Adipocyte (in vitro differentiated cells): ENCODE data around the gene WNT4.
"Not testable (repeated sequence)": the region's sequence is repeated elsewhere in the genome, so short reads cannot be mapped to it uniquely, and the experiment has no call there.

Source experiments
- DNase-seq: peaks from one replicate; pipeline ENCODE4 v3.0.0-alpha.2; 2015; ENCODE audit warnings: low read depth
- H3K27me3 ChIP-seq: replicated peaks from 2 replicates; pipeline ENCODE4 v1.7.0; 2013; ENCODE audit warnings: mild to moderate bottlenecking, low read length, moderate library complexity; ENCODE audit not compliant: control insufficient read depth, insufficient read depth
- H3K36me3 ChIP-seq: 2 replicates; pipeline ENCODE4 v1.7.0; 2013; ENCODE audit warnings: low read length, mild to moderate bottlenecking, moderate library complexity; ENCODE audit not compliant: control insufficient read depth, insufficient read depth, severe bottlenecking
- H3K4me1 ChIP-seq: 2 replicates; pipeline ENCODE4 v1.7.0; 2013; ENCODE audit warnings: mild to moderate bottlenecking, low read length, moderate library complexity; ENCODE audit not compliant: control insufficient read depth, insufficient read depth
- H3K4me3 ChIP-seq: 2 replicates; pipeline ENCODE4 v1.7.0; 2013; ENCODE audit warnings: mild to moderate bottlenecking, low read length, moderate library complexity
- H3K9ac ChIP-seq: 2 replicates; pipeline ENCODE4 v1.7.0; 2013; ENCODE audit warnings: mild to moderate bottlenecking, low read length, moderate library complexity
- H3K9me3 ChIP-seq: 2 replicates; pipeline ENCODE4 v1.7.0; 2013; ENCODE audit warnings: mild to moderate bottlenecking, low read length, moderate library complexity; ENCODE audit not compliant: control insufficient read depth

Gene WNT4

GRCh38 chr1:22102746-22103145, 40.2 kb downstream of the WNT4 start:
- H3K27me3 ChIP-seq = no peaks in the 10 kb centered on the region
- no peak overlapping the region for H3K4me3 ChIP-seq
- H3K36me3 ChIP-seq = peaks cover 62% of the 10 kb centered on the region
- H3K9ac ChIP-seq = no peak overlapping the region
- H3K9me3 ChIP-seq = no peaks in the 10 kb centered on the region
- no peak for DNase-seq
- H3K4me1 ChIP-seq = no peaks in the 10 kb centered on the region

- no peaks in the 10 kb centered on the region for H3K27me3 ChIP-seq
- H3K9me3 ChIP-seq = no peaks in the 10 kb centered on the region
- DNase-seq = no peak
- H3K36me3 ChIP-seq = peaks cover 69% of the 10 kb centered on the region
- H3K4me3 ChIP-seq = no peak overlapping the region
- no peak overlapping the region for H3K9ac ChIP-seq
- H3K4me1 ChIP-seq = no peaks in the 10 kb centered on the region
Measured at GRCh38 chr1:22101995-22102394, 40.9 kb downstream of the WNT4 start.

- Histone ChIP-seq H3K4me1 (no peaks in the 10 kb centered on the region), H3K27me3 (no peaks in the 10 kb centered on the region), H3K4me3 (no peak overlapping the region), H3K9ac (no peak overlapping the region), H3K36me3 (peaks cover 77% of the 10 kb centered on the region), H3K9me3 (no peaks in the 10 kb centered on the region)
- no peak for DNase-seq
Measured at GRCh38 chr1:22101199-22101598, 41.7 kb downstream of the WNT4 start.

- H3K36me3 ChIP-seq = peaks cover 76% of the 10 kb centered on the region
- H3K9me3 ChIP-seq = no peaks in the 10 kb centered on the region
- no peaks in the 10 kb centered on the region for H3K4me1 ChIP-seq
- H3K27me3 ChIP-seq = no peaks in the 10 kb centered on the region
- no peak overlapping the region for H3K4me3 ChIP-seq
- DNase-seq = no peak
- H3K9ac ChIP-seq = no peak overlapping the region
Measured at GRCh38 chr1:22100168-22100567, 42.7 kb downstream of the WNT4 start.

- DNase-seq = no peak
- no peaks in the 10 kb centered on the region for H3K4me1 ChIP-seq
- peaks cover 80% of the 10 kb centered on the region for H3K36me3 ChIP-seq
- H3K9me3 ChIP-seq = no peaks in the 10 kb centered on the region
- no peak overlapping the region for H3K4me3 ChIP-seq
- no peak overlapping the region for H3K9ac ChIP-seq
- no peaks in the 10 kb centered on the region for H3K27me3 ChIP-seq
Measured at GRCh38 chr1:22098752-22099151, 44.1 kb downstream of the WNT4 start.

GRCh38 chr1:22096463-22096862, 46.4 kb downstream of the WNT4 start:
- no peak for DNase-seq
- no peaks in the 10 kb centered on the region for H3K9me3 ChIP-seq
- no peak overlapping the region for H3K4me3 ChIP-seq
- no peak overlapping the region for H3K9ac ChIP-seq
- H3K4me1 ChIP-seq = no peaks in the 10 kb centered on the region
- H3K36me3 ChIP-seq = peaks cover 79% of the 10 kb centered on the region
- no peaks in the 10 kb centered on the region for H3K27me3 ChIP-seq

- Histone ChIP-seq H3K4me3 (no peak overlapping the region), H3K27me3 (no peaks in the 10 kb centered on the region), H3K9me3 (no peaks in the 10 kb centered on the region), H3K4me1 (peaks cover 2% of the 10 kb centered on the region), H3K36me3 (peaks cover 79% of the 10 kb centered on the region), H3K9ac (no peak overlapping the region)
- DNase-seq = no peak
Measured at GRCh38 chr1:22096036-22096435, 46.9 kb downstream of the WNT4 start.

GRCh38 chr1:22093513-22093912, 49.4 kb downstream of the WNT4 start:
- peaks cover 72% of the 10 kb centered on the region for H3K36me3 ChIP-seq
- no peak for DNase-seq
- H3K27me3 ChIP-seq = no peaks in the 10 kb centered on the region
- H3K4me3 ChIP-seq = no peak overlapping the region
- H3K4me1 ChIP-seq = peaks cover 25% of the 10 kb centered on the region
- H3K9ac ChIP-seq = no peak overlapping the region
- no peaks in the 10 kb centered on the region for H3K9me3 ChIP-seq

- H3K27me3 ChIP-seq, H3K4me3 ChIP-seq, H3K9me3 ChIP-seq, H3K9ac ChIP-seq: not testable (repeated sequence)
- H3K4me1 ChIP-seq = peaks cover 25% of the 10 kb centered on the region
- peak; percentile 28 for DNase-seq
- H3K36me3 ChIP-seq = peaks cover 72% of the 10 kb centered on the region
Measured at GRCh38 chr1:22092026-22092768, 50.7 kb downstream of the WNT4 start.

GRCh38 chr1:22090867-22091266, 52.0 kb downstream of the WNT4 start:
- Histone ChIP-seq H3K4me3 (no peak overlapping the region), H3K27me3 (no peaks in the 10 kb centered on the region), H3K9ac (no peak overlapping the region), H3K9me3 (no peaks in the 10 kb centered on the region), H3K36me3 (peaks cover 71% of the 10 kb centered on the region), H3K4me1 (peaks cover 25% of the 10 kb centered on the region)
- no peak for DNase-seq

- H3K4me1 ChIP-seq = peaks cover 25% of the 10 kb centered on the region
- peak overlapping the region; percentile 32 for H3K4me3 ChIP-seq
- peaks cover 64% of the 10 kb centered on the region for H3K36me3 ChIP-seq
- no peaks in the 10 kb centered on the region for H3K9me3 ChIP-seq
- DNase-seq = no peak
- no peaks in the 10 kb centered on the region for H3K27me3 ChIP-seq
- no peak overlapping the region for H3K9ac ChIP-seq
Measured at GRCh38 chr1:22089787-22090186, 53.1 kb downstream of the WNT4 start.

GRCh38 chr1:22089134-22089571, 53.7 kb downstream of the WNT4 start:
- Histone ChIP-seq H3K36me3 (peaks cover 65% of the 10 kb centered on the region), H3K9ac (no peak overlapping the region), H3K4me1 (peaks cover 25% of the 10 kb centered on the region), H3K27me3 (no peaks in the 10 kb centered on the region), H3K9me3 (no peaks in the 10 kb centered on the region), H3K4me3 (no peak overlapping the region)
- no peak for DNase-seq
